Thyroid gland (tissue), 4 donors: Measurements from ENCODE around the gene AMIGO1.

Experiments used
- CTCF ChIP-seq, 6 experiments: fragments of 200-600 bp in 3 of 6; fragments of 450-650 bp in 3 of 6; sonication (generic) in 3 of 6; IDR thresholded peaks; one replicate each; pipeline ENCODE4 v1.5.1; 2016 to 2019; ENCODE audit warnings: antibody characterized with exemption in 6 of 6, mild to moderate bottlenecking in 2 of 6, inconsistent platforms in 1 of 6, moderate library complexity in 1 of 6
- POLR2A ChIP-seq, 2 donors: fragments of 450-650 bp; IDR thresholded peaks; one replicate each; pipeline ENCODE4 v1.6.1; 2017; ENCODE audit warnings: antibody characterized with exemption in 2 of 2, mild to moderate bottlenecking in 2 of 2, moderate library complexity in 1 of 2

DNA sequence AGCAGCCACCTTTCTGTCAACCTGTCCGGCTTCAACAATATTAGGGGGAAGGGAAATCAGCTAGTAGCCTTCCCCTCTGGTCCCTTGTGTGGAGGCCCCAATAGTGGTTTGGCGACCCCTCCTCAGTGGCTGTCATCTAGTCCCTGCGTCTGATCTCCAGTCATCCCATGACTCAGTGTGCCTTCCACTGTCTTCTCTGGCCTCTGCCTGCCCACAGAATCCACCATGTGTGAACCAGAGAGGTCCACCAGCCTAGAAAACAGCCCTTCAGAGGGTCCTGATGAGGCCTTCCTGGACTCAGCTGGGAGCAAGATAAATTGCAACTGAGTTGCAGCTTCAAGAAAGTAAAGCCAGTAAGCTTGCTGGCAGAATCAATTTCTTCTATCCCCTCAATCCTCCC is 29.6 kb downstream of the AMIGO1 start:
- no peak for TF ChIP-seq CTCF (IDR thresholded peaks at IDR 0.05)
- no peak for TF ChIP-seq POLR2A (IDR thresholded peaks at IDR 0.05)
